ENCODE data around the gene RALGPS1.

RALGPS1 gene

DNA sequence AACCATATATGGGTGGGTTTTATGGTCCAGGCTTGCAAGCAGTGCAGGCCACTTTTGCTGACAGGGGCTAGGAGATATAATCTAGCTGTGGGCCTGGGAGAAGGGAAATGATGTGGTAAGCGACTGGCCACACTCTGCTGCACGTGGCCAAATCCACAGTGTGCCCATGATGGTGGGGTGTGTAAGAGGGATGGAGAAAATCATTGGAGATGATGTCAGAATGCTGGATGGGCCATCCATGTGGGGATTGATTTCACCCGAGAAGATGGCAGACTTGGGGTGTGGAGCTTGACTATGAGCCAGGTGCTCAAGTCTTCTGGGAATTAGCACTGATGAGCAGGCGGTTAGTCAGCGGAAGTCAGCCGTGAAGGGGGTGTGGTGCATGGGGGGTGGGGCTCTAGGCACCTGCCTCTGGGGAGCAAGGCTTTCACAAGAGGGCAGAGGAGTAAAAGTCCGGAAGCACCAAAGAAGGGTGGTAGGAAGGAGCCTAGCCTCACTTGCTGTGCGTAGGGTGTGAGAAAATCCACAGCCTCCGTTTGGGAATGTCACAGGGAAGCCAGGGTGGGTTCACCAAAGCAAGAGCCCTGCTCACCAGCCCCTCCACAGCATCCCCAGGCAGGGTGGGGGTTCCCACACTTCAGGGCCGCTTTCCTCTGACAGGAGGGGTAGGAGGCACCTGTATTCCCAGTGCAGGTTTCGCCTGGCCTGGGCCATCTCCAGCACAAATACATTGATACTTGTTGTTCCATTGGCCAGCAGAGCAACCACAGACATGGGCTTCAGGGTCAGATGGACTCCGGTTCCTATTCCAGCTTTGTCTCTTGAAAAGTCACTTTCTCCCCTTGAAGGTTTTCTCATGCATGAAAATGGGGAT is 252.3 kb downstream of the RALGPS1 start:
- Histone ChIP-seq H3K4me3 (ENCODE audit: low read depth in 1 of 2, low read length in 1 of 2) (no peak overlapping the region), H3K36me3 (peaks cover 6% of the 10 kb centered on the region)
- TF ChIP-seq, protein P1, sequence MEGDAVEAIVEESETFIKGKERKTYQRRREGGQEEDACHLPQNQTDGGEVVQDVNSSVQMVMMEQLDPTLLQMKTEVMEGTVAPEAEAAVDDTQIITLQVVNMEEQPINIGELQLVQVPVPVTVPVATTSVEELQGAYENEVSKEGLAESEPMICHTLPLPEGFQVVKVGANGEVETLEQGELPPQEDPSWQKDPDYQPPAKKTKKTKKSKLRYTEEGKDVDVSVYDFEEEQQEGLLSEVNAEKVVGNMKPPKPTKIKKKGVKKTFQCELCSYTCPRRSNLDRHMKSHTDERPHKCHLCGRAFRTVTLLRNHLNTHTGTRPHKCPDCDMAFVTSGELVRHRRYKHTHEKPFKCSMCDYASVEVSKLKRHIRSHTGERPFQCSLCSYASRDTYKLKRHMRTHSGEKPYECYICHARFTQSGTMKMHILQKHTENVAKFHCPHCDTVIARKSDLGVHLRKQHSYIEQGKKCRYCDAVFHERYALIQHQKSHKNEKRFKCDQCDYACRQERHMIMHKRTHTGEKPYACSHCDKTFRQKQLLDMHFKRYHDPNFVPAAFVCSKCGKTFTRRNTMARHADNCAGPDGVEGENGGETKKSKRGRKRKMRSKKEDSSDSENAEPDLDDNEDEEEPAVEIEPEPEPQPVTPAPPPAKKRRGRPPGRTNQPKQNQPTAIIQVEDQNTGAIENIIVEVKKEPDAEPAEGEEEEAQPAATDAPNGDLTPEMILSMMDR (IDR thresholded peaks at IDR 0.05): no peak

DNA sequence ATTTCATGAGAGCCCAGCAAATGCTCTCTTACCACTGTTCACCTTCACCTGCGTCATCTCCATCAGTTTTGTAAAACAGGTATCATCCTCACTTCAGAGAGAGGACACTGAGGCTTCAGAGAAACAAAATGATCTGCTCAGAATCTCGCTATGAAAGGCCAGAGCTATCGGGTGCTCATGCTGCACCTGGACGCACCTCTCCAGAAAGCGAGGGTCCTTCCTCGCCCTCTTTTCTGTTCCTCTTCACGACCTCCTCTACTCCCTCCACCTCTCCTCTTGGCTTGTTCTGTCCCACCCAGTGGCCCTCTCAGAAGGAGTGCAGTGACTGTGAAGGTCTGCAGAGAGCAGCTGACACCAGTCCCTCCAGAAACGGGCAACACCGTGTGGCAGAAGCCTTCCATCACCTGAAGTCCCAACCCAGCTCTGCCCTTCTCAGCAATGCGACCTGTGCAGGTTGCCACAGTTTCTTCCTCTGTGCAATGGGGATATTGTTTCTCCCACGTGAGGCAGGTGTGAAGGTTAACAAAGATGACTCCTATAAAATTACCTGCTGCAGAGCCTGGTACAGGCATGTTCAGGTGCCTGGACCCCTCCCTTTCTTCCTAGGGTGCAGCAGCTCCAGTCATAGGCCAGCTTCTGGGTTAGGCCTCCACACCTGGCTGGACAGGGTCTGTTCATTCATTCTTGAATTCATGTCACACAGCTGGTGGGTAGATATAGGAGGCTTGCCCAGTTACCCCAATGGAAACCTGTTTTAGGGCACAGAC is 253.2 kb downstream of the RALGPS1 start:
- peaks cover 6% of the 10 kb centered on the region for H3K36me3 ChIP-seq
- no peaks in the 10 kb centered on the region for H3K9me3 ChIP-seq
- no peak overlapping the region for H3K27ac ChIP-seq
- H3K4me1 ChIP-seq (ENCODE audit: control insufficient read depth in 1 of 2, insufficient read depth in 1 of 2, low read depth in 1 of 2, low read length in 1 of 2): peaks cover 0 to 3% of the 10 kb centered on the region in 2 experiments
- TF ChIP-seq, protein P1 (IDR thresholded peaks at IDR 0.05): no peak
- H3K4me3 ChIP-seq (ENCODE audit: low read depth in 1 of 2, low read length in 1 of 2): no peak overlapping the region
- no peaks in the 10 kb centered on the region for H3K27me3 ChIP-seq

More for the DNA sequence above, 252.3 kb downstream of the RALGPS1 start:
- Histone ChIP-seq H3K9me3 (no peaks in the 10 kb centered on the region), H3K27me3 (no peaks in the 10 kb centered on the region), H3K27ac (no peak overlapping the region), H3K4me1 (ENCODE audit: control insufficient read depth in 1 of 2, insufficient read depth in 1 of 2, low read depth in 1 of 2, low read length in 1 of 2) (no peaks in the 10 kb centered on the region)

DNA sequence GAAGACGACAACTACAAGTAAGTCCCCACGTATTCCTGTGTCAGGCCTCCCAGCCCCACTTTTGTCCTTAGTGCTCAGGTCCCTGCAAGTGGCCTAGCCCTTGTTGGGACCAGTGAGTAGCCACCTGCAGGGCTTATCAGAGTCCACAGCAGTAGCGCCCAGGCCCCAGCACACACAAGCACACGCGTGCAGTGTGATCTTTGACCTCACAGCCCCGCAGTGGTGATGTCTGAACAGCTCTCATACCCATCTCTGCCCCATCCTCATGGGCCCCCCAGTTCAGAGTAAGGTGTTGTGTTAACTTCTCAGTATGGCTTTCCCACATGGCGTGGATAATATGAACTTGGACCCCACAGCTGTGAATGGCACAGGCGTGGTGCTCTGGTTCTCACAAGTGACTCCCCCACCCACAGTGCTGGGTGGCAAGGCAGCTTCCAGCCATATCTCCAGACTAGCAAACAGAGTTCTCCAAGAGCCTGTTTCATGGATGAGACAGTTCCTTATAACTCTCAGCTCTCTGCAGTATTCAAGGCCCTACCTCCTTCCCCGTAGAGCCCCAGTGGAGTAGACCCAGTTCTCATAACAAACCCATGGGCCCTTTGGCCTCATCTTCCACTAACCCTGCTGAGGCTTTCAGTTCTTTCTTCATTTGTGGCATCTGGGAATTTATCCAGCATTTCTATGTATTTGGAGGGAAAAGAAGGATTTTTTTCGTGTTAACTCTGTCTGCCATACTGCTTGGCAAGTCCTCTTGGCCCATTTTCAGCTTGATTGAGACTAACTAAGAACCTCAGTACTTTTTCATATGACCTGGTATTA is 254.4 kb downstream of the RALGPS1 start:
- Histone ChIP-seq H3K36me3 (peaks cover 6% of the 10 kb centered on the region), H3K27me3 (no peaks in the 10 kb centered on the region), H3K27ac (no peak overlapping the region), H3K4me3 (ENCODE audit: low read depth in 1 of 2, low read length in 1 of 2) (no peak overlapping the region), H3K9me3 (no peaks in the 10 kb centered on the region), H3K4me1 (ENCODE audit: control insufficient read depth in 1 of 2, insufficient read depth in 1 of 2, low read depth in 1 of 2, low read length in 1 of 2) (peaks cover 0 to 9% of the 10 kb centered on the region in 2 experiments)
- TF ChIP-seq, protein P1 (IDR thresholded peaks at IDR 0.05): no peak

DNA sequence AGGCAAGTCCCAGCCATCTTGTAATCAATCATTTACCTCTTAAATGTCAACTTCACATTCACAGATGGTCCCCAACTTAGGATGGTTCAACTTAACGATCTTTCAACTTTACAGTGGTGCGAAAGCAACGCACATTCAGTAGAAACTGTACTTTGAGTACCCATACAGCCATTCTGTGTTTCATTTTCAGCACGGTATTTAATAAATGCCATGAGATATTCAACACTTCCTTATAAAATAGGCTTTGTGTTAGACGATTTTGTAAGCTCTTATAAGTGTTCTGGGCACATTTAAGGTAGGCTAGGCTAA is 254.9 kb downstream of the RALGPS1 start:
- peaks cover 0 to 9% of the 10 kb centered on the region in 2 experiments for H3K4me1 ChIP-seq (ENCODE audit: control insufficient read depth in 1 of 2, insufficient read depth in 1 of 2, low read depth in 1 of 2, low read length in 1 of 2)
- H3K27me3 ChIP-seq: no peaks in the 10 kb centered on the region
- H3K27ac ChIP-seq: no peak overlapping the region
- peaks cover 6% of the 10 kb centered on the region for H3K36me3 ChIP-seq
- no peaks in the 10 kb centered on the region for H3K9me3 ChIP-seq
- TF ChIP-seq, protein P1 (IDR thresholded peaks at IDR 0.05): no peak
- H3K4me3 ChIP-seq (ENCODE audit: low read depth in 1 of 2, low read length in 1 of 2): no peak overlapping the region

DNA sequence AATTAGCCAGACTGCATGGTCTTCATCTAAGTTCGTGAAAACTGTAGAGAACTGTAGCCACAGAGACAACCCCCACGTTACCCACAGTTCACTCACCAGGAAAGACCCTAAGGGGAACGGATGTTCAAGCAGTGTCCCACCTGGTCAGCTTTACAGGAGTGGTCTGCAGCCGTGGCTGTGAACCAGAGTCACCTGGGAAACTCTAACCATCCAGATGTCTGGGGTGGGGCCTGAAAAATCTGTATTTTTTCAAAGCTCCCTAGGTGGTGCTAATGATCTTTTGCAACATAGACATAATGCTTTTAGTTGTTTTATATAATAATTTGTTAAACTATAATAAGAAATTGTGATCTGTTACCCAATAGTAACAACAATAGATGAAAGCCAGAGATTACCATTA is 255.5 kb downstream of the RALGPS1 start:
- Histone ChIP-seq H3K4me1 (ENCODE audit: control insufficient read depth in 1 of 2, insufficient read depth in 1 of 2, low read depth in 1 of 2, low read length in 1 of 2) (peaks cover 0 to 9% of the 10 kb centered on the region in 2 experiments), H3K36me3 (peaks cover 11% of the 10 kb centered on the region), H3K27me3 (no peaks in the 10 kb centered on the region), H3K27ac (no peak overlapping the region), H3K9me3 (no peaks in the 10 kb centered on the region), H3K4me3 (ENCODE audit: low read depth in 1 of 2, low read length in 1 of 2) (no peak overlapping the region)
- TF ChIP-seq, protein P1 (IDR thresholded peaks at IDR 0.05): no peak
